ENCODE measurements around the gene TRANK1. TPM values are rescaled to one million over a fixed set of nuclear protein-coding genes. Genes with fewer than 3 reads are reported as not detected.

Gene TRANK1
- total and polyA plus RNA-seq, 2 of the 4 experiments (the other 2 are of a cell fraction): 7.9 to 12.7 TPM

GRCh38 chr3:36784138-36784635 is 160.7 kb downstream of the TRANK1 start:
- no peak overlapping the region for H4K91ac ChIP-seq (ENCODE audit: insufficient read depth, low read depth, low read length)
- no peak overlapping the region for H2AK9ac ChIP-seq (replicated peaks; ENCODE audit: low read depth, low read length, poor library complexity)
- peaks cover 4% of the 10 kb centered on the region for H3K27me3 ChIP-seq (ENCODE audit: control insufficient read depth, insufficient read depth, low read length)
- no peak for TF ChIP-seq MAZ (IDR thresholded peaks at IDR 0.05; ENCODE audit: borderline replicate concordance, low read depth, low read length)
- TF ChIP-seq RCOR1 (IDR thresholded peaks at IDR 0.05; ENCODE audit: insufficient replicate concordance, low read length): no peak
- no peak for TF ChIP-seq CTCF (conservative IDR thresholded peaks at IDR 0.05; ENCODE audit: low read depth, low read length)
- no peak for TF ChIP-seq USF2 (IDR thresholded peaks at IDR 0.05; ENCODE audit: low read depth, low read length)
- no peak for TF ChIP-seq RAD21 (IDR thresholded peaks at IDR 0.05; ENCODE audit: low read length)
- no peak for TF ChIP-seq BHLHE40 (IDR thresholded peaks at IDR 0.05; ENCODE audit: low read depth, low read length)
- H3K9me1 ChIP-seq (ENCODE audit: insufficient read depth, low read length): no peaks in the 10 kb centered on the region
- no peak overlapping the region for H3K4me3 ChIP-seq (ENCODE audit: insufficient read depth, low read depth, low read length)
- no peak overlapping the region for H4K8ac ChIP-seq (ENCODE audit: low read depth in 2 of 2, low read length in 2 of 2)
- no peak overlapping the region for H4K5ac ChIP-seq (ENCODE audit: low read depth, low read length)
- H3K27ac ChIP-seq (ENCODE audit: insufficient read depth, low read length): no peak overlapping the region
- DNase-seq (no peak), ATAC-seq (ENCODE audit: low read depth) (no peak)
- CTCF ChIA-PET: interaction anchor here (1.5 kb wide), 1 partner anchor 174 kb away, joined by 3 read pairs; no protein-coding TSS in a partner anchor
- no peak overlapping the region for H3K18ac ChIP-seq (ENCODE audit: low read depth, low read length)
- no peak overlapping the region for H3K56ac ChIP-seq (ENCODE audit: extremely low read depth, insufficient read depth, low read length)
- no peak overlapping the region for H3K14ac ChIP-seq (replicated peaks; ENCODE audit: low read depth, low read length)
- H2BK120ac ChIP-seq (ENCODE audit: low read depth, low read length): no peak overlapping the region
- H3K23ac ChIP-seq (ENCODE audit: low read depth, low read length): no peak overlapping the region
- H2BK20ac ChIP-seq (ENCODE audit: low read depth, low read length): no peak overlapping the region
- in situ Hi-C loops (cut with MboI; ENCODE audit: low sequenced_read_pairs) (no loop called here), dilution Hi-C loops (cut with HindIII; ENCODE audit: low sequenced_read_pairs, unreplicated experiment) (no loop called here), intact Hi-C loops (cut with micrococcal nuclease) (no loop called here)
- H2BK15ac ChIP-seq (ENCODE audit: low read depth, low read length): no peak overlapping the region
- POLR2A ChIA-PET (ENCODE audit: unreplicated experiment): no interaction called here
- H3K4me2 ChIP-seq (ENCODE audit: low read depth, low read length): no peak overlapping the region
- no peak overlapping the region for H3K4ac ChIP-seq (ENCODE audit: low read depth, low read length)
- no peaks in the 10 kb centered on the region for H3K9me3 ChIP-seq (ENCODE audit: control insufficient read depth, insufficient read depth, low read length)
- no peaks in the 10 kb centered on the region for H3K4me1 ChIP-seq (ENCODE audit: control insufficient read depth, insufficient read depth, low read length)
- no peaks in the 10 kb centered on the region for H3K79me1 ChIP-seq (ENCODE audit: low read depth in 1 of 2, low read length in 2 of 2)
- BruUV-seq (replicated peaks): no TSS peak
- WGBS, 2 experiments (ENCODE audit: extremely low coverage in 2 of 2, insufficient read length in 1 of 2): 22% methylated on average over 1 of the region's 3 CpGs; no CpG with 5 or more reads in 1 of the 2 experiments
- no peak overlapping the region for H3K9ac ChIP-seq (ENCODE audit: low read depth, low read length)
- H2AFZ ChIP-seq (replicated peaks; ENCODE audit: low read length, poor library complexity): no peak overlapping the region
- no peak overlapping the region for H2AK5ac ChIP-seq (ENCODE audit: low read depth, low read length)
- H3K36me3 ChIP-seq (ENCODE audit: control insufficient read depth, insufficient read depth, low read length): no peaks in the 10 kb centered on the region
- H4K20me1 ChIP-seq (ENCODE audit: insufficient read depth, low read length): no peaks in the 10 kb centered on the region
- no peak overlapping the region for H2BK5ac ChIP-seq (ENCODE audit: low read depth, low read length, poor library complexity, severe bottlenecking)

All from IMR-90 (cell line).